ENCODE measurements around the gene ZBTB40. TPM values are rescaled to one million over a fixed set of nuclear protein-coding genes. Genes with fewer than 3 reads are reported as not detected.

ZBTB40 gene
- total and polyA plus RNA-seq, 2 of the 13 experiments (the other 11 are each of a cell fraction or from before 2014, with no cell fraction given): 8.8 to 16.5 TPM

DNA sequence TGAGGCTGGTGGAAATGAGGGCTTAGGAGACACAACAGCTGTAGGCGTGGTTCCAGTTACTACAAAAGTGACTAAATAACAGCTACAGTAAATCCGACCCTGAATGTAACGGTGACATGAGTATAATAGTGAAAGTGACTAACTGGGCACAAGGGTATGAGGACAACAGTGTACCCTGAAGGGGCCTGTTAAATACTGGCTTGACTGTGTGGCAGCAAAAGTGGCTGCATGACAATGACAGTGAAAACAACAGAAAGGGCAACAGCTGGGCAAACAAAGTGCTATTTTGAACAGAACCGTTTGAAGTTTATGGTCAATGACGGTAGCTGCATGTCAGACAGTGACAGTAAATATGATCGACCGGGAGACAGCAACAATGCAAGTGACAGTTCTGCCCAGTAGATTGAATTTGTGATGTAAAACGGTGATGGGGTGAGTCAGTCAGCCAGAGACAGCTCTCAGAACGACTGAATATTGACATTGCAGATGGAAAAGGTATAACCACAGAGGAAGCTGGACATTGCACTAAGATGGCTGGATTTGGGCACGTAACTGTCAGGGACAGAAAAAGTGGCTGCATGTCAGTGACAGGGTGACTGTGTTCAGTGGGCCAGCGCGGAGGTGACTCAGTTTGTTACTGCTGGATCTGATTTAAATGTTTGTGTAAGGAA lies 1.2 kb upstream of the ZBTB40 start:
- ATAC-seq: peak; percentile 64
- POLR2A ChIA-PET: interaction anchor here (1.2 kb wide), 1 partner anchor 398 kb away, joined by 4 read pairs; the partner anchor contains the start of gene CDC42
- Histone ChIP-seq H3K27me3 (ENCODE audit: control insufficient read depth in 1 of 2, insufficient read depth in 2 of 2, low read length in 2 of 2) (no peaks in the 10 kb centered on the region; a peak in 1 of 5 replicates), H3K79me2 (ENCODE audit: insufficient read depth, low read length) (peaks cover 29% of the 10 kb centered on the region), H3K36me3 (replicated peaks in 1 of 2; ENCODE audit: control insufficient read depth in 1 of 2, insufficient read depth in 2 of 2, low read length in 2 of 2) (no peaks in the 10 kb centered on the region), H3K4me3 (replicated peaks in 1 of 3; ENCODE audit: insufficient read depth in 1 of 3, low read depth in 2 of 3, low read length in 3 of 3) (peak overlapping the region; percentile 14 to 95 (median 88); a peak in 5 of 6 replicates), H3K9me3 (ENCODE audit: low read length) (no peaks in the 10 kb centered on the region), H3K4me1 (ENCODE audit: insufficient read depth, low read length) (peaks cover 74% of the 10 kb centered on the region), H3K27ac (ENCODE audit: extremely low read length, insufficient read depth, low read length) (peak overlapping the region; percentile 85), H3K9ac (ENCODE audit: insufficient read depth, low read depth, low read length) (peak overlapping the region; percentile 56), H2AFZ (ENCODE audit: low read length) (peak overlapping the region; percentile 39), H4K20me1 (ENCODE audit: insufficient read depth, low read length) (no peaks in the 10 kb centered on the region), H3K4me2 (ENCODE audit: low read depth, low read length) (peak overlapping the region; percentile 82)
- in situ Hi-C loops (cut with HindIII; ENCODE audit: extremely low pct_ligation_motif_present, low pct_unique_long_range_greater_than_20kb): no loop called here
- intact Hi-C loops (cut with micrococcal nuclease; ENCODE audit: unreplicated experiment): loop anchor here (5.0 kb wide), 1 partner anchor 52 kb away; no protein-coding TSS in a partner anchor
- CTCF ChIA-PET (ENCODE audit: low intra/inter-chr PET ratio, low total read pairs): no interaction called here
- no TSS peak for BruUV-seq (replicated peaks)
- WGBS (ENCODE audit: low lambda C conversion rate): 13% methylated on average over 12 of the region's 12 CpGs
- peak; percentile 87 for DNase-seq (ENCODE audit: low spot score)
- peak; percentile 56 for FAIRE-seq
- TF ChIP-seq ISL2 (CRISPR knock-in tag; IDR thresholded peaks at IDR 0.05) (no peak), KLF16 (CRISPR knock-in tag; IDR thresholded peaks at IDR 0.05) (no peak), NFYC (CRISPR knock-in tag; IDR thresholded peaks at IDR 0.05) (no peak), BRCA1 (CRISPR knock-in tag; IDR thresholded peaks at IDR 0.05) (no peak), CBX1 (IDR thresholded peaks at IDR 0.05; ENCODE audit: low read depth) (no peak), ZNF264 (CRISPR knock-in tag; IDR thresholded peaks at IDR 0.05) (no peak), ZBTB38 (CRISPR knock-in tag; IDR thresholded peaks at IDR 0.05) (no peak), ATF7-NPFF (CRISPR knock-in tag; IDR thresholded peaks at IDR 0.05; ENCODE audit: low read depth) (no peak), PHF5A (CRISPR knock-in tag; IDR thresholded peaks at IDR 0.05; ENCODE audit: low read depth, unreplicated experiment) (no peak), DPF2 (CRISPR knock-in tag; IDR thresholded peaks at IDR 0.05; ENCODE audit: borderline replicate concordance, low read depth) (no peak)
- TF ChIP-seq, protein P1, sequence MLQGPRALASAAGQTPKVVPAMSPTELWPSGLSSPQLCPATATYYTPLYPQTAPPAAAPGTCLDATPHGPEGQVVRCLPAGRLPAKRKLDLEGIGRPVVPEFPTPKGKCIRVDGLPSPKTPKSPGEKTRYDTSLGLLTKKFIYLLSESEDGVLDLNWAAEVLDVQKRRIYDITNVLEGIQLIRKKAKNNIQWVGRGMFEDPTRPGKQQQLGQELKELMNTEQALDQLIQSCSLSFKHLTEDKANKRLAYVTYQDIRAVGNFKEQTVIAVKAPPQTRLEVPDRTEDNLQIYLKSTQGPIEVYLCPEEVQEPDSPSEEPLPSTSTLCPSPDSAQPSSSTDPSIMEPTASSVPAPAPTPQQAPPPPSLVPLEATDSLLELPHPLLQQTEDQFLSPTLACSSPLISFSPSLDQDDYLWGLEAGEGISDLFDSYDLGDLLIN (CRISPR knock-in tag; IDR thresholded peaks at IDR 0.05; ENCODE audit: borderline replicate concordance): no peak
- TF ChIP-seq, protein P2, sequence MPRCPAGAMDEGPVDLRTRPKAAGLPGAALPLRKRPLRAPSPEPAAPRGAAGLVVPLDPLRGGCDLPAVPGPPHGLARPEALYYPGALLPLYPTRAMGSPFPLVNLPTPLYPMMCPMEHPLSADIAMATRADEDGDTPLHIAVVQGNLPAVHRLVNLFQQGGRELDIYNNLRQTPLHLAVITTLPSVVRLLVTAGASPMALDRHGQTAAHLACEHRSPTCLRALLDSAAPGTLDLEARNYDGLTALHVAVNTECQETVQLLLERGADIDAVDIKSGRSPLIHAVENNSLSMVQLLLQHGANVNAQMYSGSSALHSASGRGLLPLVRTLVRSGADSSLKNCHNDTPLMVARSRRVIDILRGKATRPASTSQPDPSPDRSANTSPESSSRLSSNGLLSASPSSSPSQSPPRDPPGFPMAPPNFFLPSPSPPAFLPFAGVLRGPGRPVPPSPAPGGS (CRISPR knock-in tag; IDR thresholded peaks at IDR 0.05): no peak
- TF ChIP-seq, protein P3, sequence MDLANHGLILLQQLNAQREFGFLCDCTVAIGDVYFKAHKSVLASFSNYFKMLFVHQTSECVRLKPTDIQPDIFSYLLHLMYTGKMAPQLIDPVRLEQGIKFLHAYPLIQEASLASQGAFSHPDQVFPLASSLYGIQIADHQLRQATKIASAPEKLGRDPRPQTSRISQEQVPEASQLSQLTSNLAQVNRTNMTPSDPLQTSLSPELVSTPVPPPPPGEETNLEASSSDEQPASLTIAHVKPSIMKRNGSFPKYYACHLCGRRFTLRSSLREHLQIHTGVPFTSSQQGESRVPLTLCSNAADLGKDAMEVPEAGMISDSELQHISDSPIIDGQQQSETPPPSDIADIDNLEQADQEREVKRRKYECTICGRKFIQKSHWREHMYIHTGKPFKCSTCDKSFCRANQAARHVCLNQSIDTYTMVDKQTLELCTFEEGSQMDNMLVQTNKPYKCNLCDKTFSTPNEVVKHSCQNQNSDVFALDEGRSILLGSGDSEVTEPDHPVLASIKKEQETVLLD (CRISPR knock-in tag; IDR thresholded peaks at IDR 0.05; ENCODE audit: low read depth): no peak
- TF ChIP-seq, protein P4, sequence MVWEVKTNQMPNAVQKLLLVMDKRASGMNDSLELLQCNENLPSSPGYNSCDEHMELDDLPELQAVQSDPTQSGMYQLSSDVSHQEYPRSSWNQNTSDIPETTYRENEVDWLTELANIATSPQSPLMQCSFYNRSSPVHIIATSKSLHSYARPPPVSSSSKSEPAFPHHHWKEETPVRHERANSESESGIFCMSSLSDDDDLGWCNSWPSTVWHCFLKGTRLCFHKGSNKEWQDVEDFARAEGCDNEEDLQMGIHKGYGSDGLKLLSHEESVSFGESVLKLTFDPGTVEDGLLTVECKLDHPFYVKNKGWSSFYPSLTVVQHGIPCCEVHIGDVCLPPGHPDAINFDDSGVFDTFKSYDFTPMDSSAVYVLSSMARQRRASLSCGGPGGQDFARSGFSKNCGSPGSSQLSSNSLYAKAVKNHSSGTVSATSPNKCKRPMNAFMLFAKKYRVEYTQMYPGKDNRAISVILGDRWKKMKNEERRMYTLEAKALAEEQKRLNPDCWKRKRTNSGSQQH (CRISPR knock-in tag; IDR thresholded peaks at IDR 0.05; ENCODE audit: low read depth): peak; percentile 74; the same call in 1 of the 2 replicates
- TF ChIP-seq, protein P5, sequence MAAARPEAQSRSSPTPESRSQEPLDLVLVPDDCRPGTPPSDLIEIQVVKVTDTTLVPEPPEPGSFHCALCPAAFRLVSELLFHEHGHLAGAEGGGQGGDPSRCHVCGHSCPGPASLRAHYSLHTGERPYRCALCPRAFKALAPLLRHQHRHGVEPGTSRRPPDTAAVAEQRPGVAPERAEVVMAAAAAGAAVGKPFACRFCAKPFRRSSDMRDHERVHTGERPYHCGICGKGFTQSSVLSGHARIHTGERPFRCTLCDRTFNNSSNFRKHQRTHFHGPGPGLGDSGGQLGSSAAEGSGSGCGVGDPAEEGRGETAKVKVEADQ (CRISPR knock-in tag; IDR thresholded peaks at IDR 0.05; ENCODE audit: borderline replicate concordance): no peak; the same call in 1 of the 2 replicates
- TF ChIP-seq, protein P6, sequence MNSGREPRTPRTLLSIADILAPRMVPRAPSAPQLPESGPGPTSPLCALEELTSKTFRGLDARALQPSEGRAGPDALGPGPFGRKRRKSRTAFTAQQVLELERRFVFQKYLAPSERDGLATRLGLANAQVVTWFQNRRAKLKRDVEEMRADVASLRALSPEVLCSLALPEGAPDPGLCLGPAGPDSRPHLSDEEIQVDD (CRISPR knock-in tag; IDR thresholded peaks at IDR 0.05; ENCODE audit: borderline replicate concordance): no peak

Data from HepG2 (cell line).